ENCODE data around the gene SLC25A36. TPM values are rescaled to one million over a fixed set of nuclear protein-coding genes. Genes with fewer than 3 reads are reported as not detected.
"Not testable (repeated sequence)": the region's sequence is repeated elsewhere in the genome, so short reads cannot be mapped to it uniquely, and the experiment has no call there.

The SLC25A36 gene
- total RNA-seq, 1 experiment from 2014 or later = 76.5 TPM

- DNase-seq = no peak
- TF ChIP-seq CTCF (conservative IDR thresholded peaks at IDR 0.05) (no peak), EZH2 (IDR thresholded peaks at IDR 0.05; ENCODE audit: low read depth) (no peak)
- no peak overlapping the region for H2AFZ ChIP-seq
- intact Hi-C loops (cut with micrococcal nuclease; ENCODE audit: unreplicated experiment) = no loop called here
- H3K9me2 ChIP-seq (ENCODE audit: insufficient read depth) = no peaks in the 10 kb centered on the region
- H3K9me3 ChIP-seq (ENCODE audit: insufficient read depth, low read depth) = no peaks in the 10 kb centered on the region
- no peaks in the 10 kb centered on the region for H4K20me1 ChIP-seq (ENCODE audit: insufficient read depth)
- no peaks in the 10 kb centered on the region for H3F3A ChIP-seq (ENCODE audit: insufficient read depth, low read depth)
- peaks cover 1% of the 10 kb centered on the region for H3K4me1 ChIP-seq (replicated peaks; ENCODE audit: insufficient read depth)
- H3K27me3 ChIP-seq (ENCODE audit: insufficient read depth, low read depth) = no peaks in the 10 kb centered on the region
- ChIA-PET POLR2A (ENCODE audit: unreplicated experiment) (no interaction called here), CTCF (no interaction called here)
- H3K79me2 ChIP-seq (ENCODE audit: low read depth) = no peaks in the 10 kb centered on the region
- H3K4me3 ChIP-seq = no peak overlapping the region
- no peak overlapping the region for H3K27ac ChIP-seq
- no peak overlapping the region for H3K4me2 ChIP-seq
- H3K36me3 ChIP-seq (ENCODE audit: low read depth) = no peaks in the 10 kb centered on the region
- BruUV-seq (replicated peaks) = no TSS peak
Measured at GRCh38 chr3:140933109-140933508, 8.5 kb upstream of the SLC25A36 start.

GRCh38 chr3:140933552-140933951 lies 8.1 kb upstream of the SLC25A36 start:
- no peak overlapping the region for H2AFZ ChIP-seq
- H3K4me3 ChIP-seq = no peak overlapping the region
- H3F3A ChIP-seq (ENCODE audit: insufficient read depth, low read depth) = no peaks in the 10 kb centered on the region
- ChIA-PET CTCF (no interaction called here), POLR2A (ENCODE audit: unreplicated experiment) (no interaction called here)
- BruUV-seq (replicated peaks) = no TSS peak
- H3K36me3 ChIP-seq (ENCODE audit: low read depth) = no peaks in the 10 kb centered on the region
- H3K79me2 ChIP-seq (ENCODE audit: low read depth) = no peaks in the 10 kb centered on the region
- TF ChIP-seq CTCF (conservative IDR thresholded peaks at IDR 0.05) (no peak), EZH2 (IDR thresholded peaks at IDR 0.05; ENCODE audit: low read depth) (no peak)
- no peaks in the 10 kb centered on the region for H3K27me3 ChIP-seq (ENCODE audit: insufficient read depth, low read depth)
- no peaks in the 10 kb centered on the region for H3K4me1 ChIP-seq (replicated peaks; ENCODE audit: insufficient read depth)
- no peak for DNase-seq
- no peaks in the 10 kb centered on the region for H3K9me2 ChIP-seq (ENCODE audit: insufficient read depth)
- no peaks in the 10 kb centered on the region for H3K9me3 ChIP-seq (ENCODE audit: insufficient read depth, low read depth)
- no peak overlapping the region for H3K4me2 ChIP-seq
- intact Hi-C loops (cut with micrococcal nuclease; ENCODE audit: unreplicated experiment) = no loop called here
- no peak overlapping the region for H3K27ac ChIP-seq
- H4K20me1 ChIP-seq (ENCODE audit: insufficient read depth) = no peaks in the 10 kb centered on the region

- DNase-seq; H3K4me3 ChIP-seq; H3K9me3 ChIP-seq (ENCODE audit: insufficient read depth, low read depth); POLR2A ChIA-PET (ENCODE audit: unreplicated experiment); H3K9me2 ChIP-seq (ENCODE audit: insufficient read depth); H3K36me3 ChIP-seq (ENCODE audit: low read depth); BruUV-seq (replicated peaks); H3K4me2 ChIP-seq; intact Hi-C loops (cut with micrococcal nuclease; ENCODE audit: unreplicated experiment); H3K27ac ChIP-seq; CTCF ChIA-PET; H3F3A ChIP-seq (ENCODE audit: insufficient read depth, low read depth); H2AFZ ChIP-seq; H3K27me3 ChIP-seq (ENCODE audit: insufficient read depth, low read depth): not testable (repeated sequence)
- Histone ChIP-seq H3K4me1 (replicated peaks; ENCODE audit: insufficient read depth) (peaks cover 14% of the 10 kb centered on the region), H3K79me2 (ENCODE audit: low read depth) (peaks cover 22% of the 10 kb centered on the region), H4K20me1 (ENCODE audit: insufficient read depth) (peaks cover 11% of the 10 kb centered on the region; the same call in 1 of the 2 replicates)
Measured at GRCh38 chr3:140939305-140939704, 2.3 kb upstream of the SLC25A36 start.

GRCh38 chr3:140941090-140941433 lies 574 bp upstream of the SLC25A36 start:
- no peaks in the 10 kb centered on the region for H3K36me3 ChIP-seq (ENCODE audit: low read depth)
- H2AFZ ChIP-seq = peak overlapping the region; percentile 82
- no peaks in the 10 kb centered on the region for H3K27me3 ChIP-seq (ENCODE audit: insufficient read depth, low read depth)
- peaks cover 24% of the 10 kb centered on the region for H4K20me1 ChIP-seq (ENCODE audit: insufficient read depth)
- peak overlapping the region; percentile 76 for H3K4me3 ChIP-seq
- H3K4me2 ChIP-seq = peak overlapping the region; percentile 69
- CTCF ChIA-PET = no interaction called here
- no peak for DNase-seq
- BruUV-seq (replicated peaks) = no TSS peak
- intact Hi-C loops (cut with micrococcal nuclease; ENCODE audit: unreplicated experiment) = no loop called here
- H3K9me3 ChIP-seq (ENCODE audit: insufficient read depth, low read depth) = no peaks in the 10 kb centered on the region
- TF ChIP-seq CTCF (conservative IDR thresholded peaks at IDR 0.05) = no peak
- H3K4me1 ChIP-seq (replicated peaks; ENCODE audit: insufficient read depth) = peaks cover 18% of the 10 kb centered on the region
- 0 out of 2 replicates have a peak, but pooled peaks cover 8% of the 10 kb centered on the region for H3F3A ChIP-seq (ENCODE audit: insufficient read depth, low read depth)
- H3K9me2 ChIP-seq (ENCODE audit: insufficient read depth) = no peaks in the 10 kb centered on the region
- H3K27ac ChIP-seq = peak overlapping the region; percentile 77
- peaks cover 40% of the 10 kb centered on the region for H3K79me2 ChIP-seq (ENCODE audit: low read depth)
- POLR2A ChIA-PET (ENCODE audit: unreplicated experiment) = no interaction called here

Measured in PC-9 (cell line).